IPS-20b (cell line): ENCODE measurements around the gene CRYBG3.
"Not testable (repeated sequence)": the region's sequence is repeated elsewhere in the genome, so short reads cannot be mapped to it uniquely, and the experiment has no call there.

Experiments used
- H3K27ac ChIP-seq: one replicate; pipeline ENCODE4 v1.5.1; 2013; ENCODE audit warnings: low read length
- H3K27me3 ChIP-seq: 2 replicates; pipeline ENCODE4 v1.6.1; 2013; ENCODE audit warnings: mild to moderate bottlenecking, low read length, inconsistent platforms; ENCODE audit not compliant: insufficient read depth
- H3K36me3 ChIP-seq: 2 replicates; pipeline ENCODE4 v1.6.1; 2013; ENCODE audit warnings: low read depth, mild to moderate bottlenecking, inconsistent platforms, low read length, moderate library complexity; ENCODE audit not compliant: insufficient read depth
- H3K4me1 ChIP-seq: 2 replicates; pipeline ENCODE4 v1.6.1; 2013; ENCODE audit warnings: mild to moderate bottlenecking, control low read depth, inconsistent platforms, low read length, moderate library complexity; ENCODE audit not compliant: insufficient read depth
- H3K4me3 ChIP-seq: 2 replicates; pipeline ENCODE4 v1.5.1; 2013; ENCODE audit warnings: mild to moderate bottlenecking, low read length, inconsistent platforms
- H3K9ac ChIP-seq: 2 replicates; pipeline ENCODE4 v1.6.1; 2013; ENCODE audit warnings: low read depth, mild to moderate bottlenecking, inconsistent platforms, low read length, moderate library complexity
- H3K9me3 ChIP-seq: 2 replicates; pipeline ENCODE4 v1.6.1; 2013; ENCODE audit warnings: mild to moderate bottlenecking, low read depth, low read length, inconsistent platforms; ENCODE audit not compliant: insufficient read depth

The CRYBG3 gene

DNA sequence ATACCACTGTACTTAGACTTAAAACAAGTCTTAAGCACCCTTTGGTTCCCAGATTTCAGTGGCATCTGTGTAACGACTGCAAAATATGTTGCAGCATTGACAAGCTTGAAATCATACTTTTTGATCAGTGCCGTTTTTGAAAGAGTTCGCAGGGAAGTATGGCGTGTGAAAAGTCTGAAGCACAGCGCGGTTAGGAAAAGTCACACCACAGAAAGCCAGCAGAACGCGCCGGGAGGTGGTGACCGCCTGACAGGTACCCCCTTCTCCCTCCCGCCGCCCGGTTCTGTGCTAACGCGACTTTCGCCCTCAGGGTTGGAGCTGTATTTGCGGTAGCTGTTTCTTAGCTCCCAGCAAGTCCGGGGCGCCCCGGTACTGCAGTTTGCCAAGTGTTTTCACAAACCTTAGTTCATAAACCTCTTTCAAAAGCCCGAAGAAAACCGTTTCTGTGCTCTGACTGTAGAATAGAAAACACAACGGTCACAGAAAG lies 481 bp upstream of the CRYBG3 start:
- Histone ChIP-seq H3K36me3 (no peaks in the 10 kb centered on the region), H3K4me3 (peak overlapping the region; percentile 89), H3K27ac (no peak overlapping the region), H3K9ac (peak overlapping the region; percentile 69; the same call in 1 of the 2 replicates), H3K9me3 (no peaks in the 10 kb centered on the region), H3K4me1 (peaks cover 3% of the 10 kb centered on the region; the same call in 1 of the 2 replicates), H3K27me3 (peaks cover 36% of the 10 kb centered on the region)

GRCh38 chr3:97822359-97822775 lies 556 bp downstream of the CRYBG3 start:
- Histone ChIP-seq H3K36me3 (no peaks in the 10 kb centered on the region), H3K4me3 (peak overlapping the region; percentile 89), H3K27ac (no peak overlapping the region), H3K9me3 (no peaks in the 10 kb centered on the region), H3K27me3 (peaks cover 36% of the 10 kb centered on the region), H3K9ac (peak overlapping the region; percentile 66), H3K4me1 (peaks cover 3% of the 10 kb centered on the region; the same call in 1 of the 2 replicates)

GRCh38 chr3:97823046-97824004 lies 1.5 kb downstream of the CRYBG3 start:
- H3K36me3 ChIP-seq, result no peaks in the 10 kb centered on the region
- H3K9ac ChIP-seq, result peak overlapping the region; percentile 66; the same call in 1 of the 2 replicates
- no peak overlapping the region for H3K27ac ChIP-seq
- H3K4me3 ChIP-seq, result peak overlapping the region; percentile 89
- H3K9me3 ChIP-seq, result no peaks in the 10 kb centered on the region
- peaks cover 3% of the 10 kb centered on the region; the same call in 1 of the 2 replicates for H3K4me1 ChIP-seq
- peaks cover 36% of the 10 kb centered on the region for H3K27me3 ChIP-seq

DNA sequence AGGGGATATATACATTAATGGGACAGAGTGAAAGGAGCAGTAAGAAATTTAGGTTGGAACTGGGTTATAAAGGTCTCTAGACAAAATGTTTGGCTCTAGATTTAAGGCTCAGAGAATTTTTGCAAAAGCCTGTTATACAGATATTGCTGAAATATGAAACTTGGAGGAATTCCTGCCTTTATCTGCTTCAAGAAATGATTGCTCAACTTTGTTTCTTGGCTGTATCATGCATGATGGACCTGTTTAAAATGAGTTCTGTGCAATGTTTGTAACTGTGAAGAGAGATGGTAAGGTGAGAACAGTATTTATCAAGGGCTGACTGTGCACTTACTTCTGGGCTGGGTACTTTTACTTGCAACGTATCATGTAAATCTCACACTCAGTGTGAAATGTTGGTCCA lies 3.3 kb downstream of the CRYBG3 start:
- Histone ChIP-seq H3K4me1 (peaks cover 3% of the 10 kb centered on the region; the same call in 1 of the 2 replicates), H3K9me3 (no peaks in the 10 kb centered on the region), H3K4me3 (no peak overlapping the region), H3K27ac (no peak overlapping the region), H3K36me3 (no peaks in the 10 kb centered on the region), H3K27me3 (peaks cover 32% of the 10 kb centered on the region), H3K9ac (no peak overlapping the region)

GRCh38 chr3:97827741-97828471 lies 6.1 kb downstream of the CRYBG3 start:
- H3K9me3 ChIP-seq, result no peaks in the 10 kb centered on the region
- no peak overlapping the region for H3K9ac ChIP-seq
- H3K27ac ChIP-seq, result no peak overlapping the region
- H3K4me3 ChIP-seq, result no peak overlapping the region
- no peaks in the 10 kb centered on the region for H3K36me3 ChIP-seq
- H3K27me3 ChIP-seq, result peaks cover 12% of the 10 kb centered on the region
- H3K4me1 ChIP-seq, result no peaks in the 10 kb centered on the region

- Histone ChIP-seq H3K27me3 (no peaks in the 10 kb centered on the region), H3K9me3 (no peaks in the 10 kb centered on the region), H3K27ac (no peak overlapping the region), H3K4me3 (no peak overlapping the region), H3K4me1 (no peaks in the 10 kb centered on the region), H3K36me3 (no peaks in the 10 kb centered on the region), H3K9ac (no peak overlapping the region)
Observed at GRCh38 chr3:97829198-97829597, 7.4 kb downstream of the CRYBG3 start.

GRCh38 chr3:97830638-97831037 lies 8.8 kb downstream of the CRYBG3 start:
- Histone ChIP-seq H3K4me3 (no peak overlapping the region), H3K27me3 (no peaks in the 10 kb centered on the region), H3K9me3 (no peaks in the 10 kb centered on the region), H3K4me1 (no peaks in the 10 kb centered on the region), H3K36me3 (no peaks in the 10 kb centered on the region), H3K9ac (no peak overlapping the region), H3K27ac (no peak overlapping the region)

GRCh38 chr3:97831140-97831539 lies 9.3 kb downstream of the CRYBG3 start:
- H3K27ac ChIP-seq, result no peak overlapping the region
- no peak overlapping the region for H3K4me3 ChIP-seq

DNA sequence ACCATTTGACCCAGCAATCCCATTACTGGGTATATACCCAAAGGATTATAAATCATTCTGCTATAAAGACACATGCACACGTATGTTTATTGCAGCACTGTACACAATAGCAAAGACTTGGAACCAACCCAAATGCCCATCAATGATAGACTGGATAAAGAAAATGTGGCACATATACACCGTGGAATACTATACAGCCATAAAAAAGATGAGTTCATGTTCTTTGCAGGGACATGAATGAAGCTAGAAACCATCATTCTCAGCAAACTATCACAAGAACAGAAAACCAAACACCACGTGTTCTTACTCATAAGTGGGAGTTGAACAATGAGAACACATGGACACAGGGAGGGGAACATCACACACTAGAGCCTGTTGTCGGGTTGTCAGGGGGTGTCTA lies 11.4 kb downstream of the CRYBG3 start:
- not testable (repeated sequence) for H3K4me3 ChIP-seq, H3K9me3 ChIP-seq, H3K36me3 ChIP-seq, H3K27me3 ChIP-seq, H3K4me1 ChIP-seq, H3K9ac ChIP-seq, H3K27ac ChIP-seq

More at GRCh38 chr3:97831140-97831539, 9.3 kb downstream of the CRYBG3 start:
- Histone ChIP-seq H3K27me3 (no peaks in the 10 kb centered on the region), H3K4me1 (no peaks in the 10 kb centered on the region), H3K9me3 (no peaks in the 10 kb centered on the region), H3K36me3 (no peaks in the 10 kb centered on the region), H3K9ac (no peak overlapping the region)

DNA sequence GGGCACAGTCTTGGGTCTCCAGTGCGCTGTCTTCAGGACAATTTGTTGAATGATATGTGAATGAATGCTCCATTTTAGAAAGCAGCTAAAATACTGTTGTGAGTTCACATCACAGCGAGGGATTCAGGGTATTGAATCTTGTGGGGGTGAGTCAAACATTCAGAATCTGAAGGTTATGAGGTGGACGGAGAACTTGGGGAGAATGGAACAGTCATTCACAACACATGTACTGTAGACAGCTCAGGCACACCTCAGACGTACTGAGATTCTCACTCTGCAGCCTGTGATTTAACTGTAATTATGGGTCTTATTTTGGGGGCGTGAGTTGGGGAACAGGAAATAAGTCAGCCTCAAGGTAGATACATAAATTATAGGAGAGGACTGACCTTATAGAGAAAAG lies 13.9 kb downstream of the CRYBG3 start:
- no peak overlapping the region for H3K27ac ChIP-seq
- no peaks in the 10 kb centered on the region for H3K4me1 ChIP-seq
- no peak overlapping the region for H3K9ac ChIP-seq
- H3K9me3 ChIP-seq, result no peaks in the 10 kb centered on the region
- H3K27me3 ChIP-seq, result no peaks in the 10 kb centered on the region
- H3K4me3 ChIP-seq, result no peak overlapping the region
- no peaks in the 10 kb centered on the region for H3K36me3 ChIP-seq

DNA sequence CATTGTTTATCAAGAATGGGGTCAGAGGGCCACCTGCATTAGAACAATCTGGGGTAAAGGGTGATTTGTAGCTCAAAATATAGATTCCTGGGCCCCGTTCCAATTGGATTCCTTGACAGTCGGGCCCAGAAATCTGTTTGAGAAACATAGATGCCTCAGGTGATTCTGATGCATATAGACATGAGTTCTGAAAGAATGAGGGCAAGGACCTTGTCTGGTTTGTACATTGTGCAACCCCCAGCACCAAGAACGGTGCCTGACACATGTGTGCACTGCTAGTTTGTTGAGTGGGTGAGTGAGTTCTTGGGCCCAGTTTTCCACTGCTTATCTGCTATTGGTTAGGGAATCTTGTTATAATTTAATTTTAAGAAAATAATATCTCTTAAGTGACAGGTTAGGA lies 16.6 kb downstream of the CRYBG3 start:
- Histone ChIP-seq H3K4me1 (no peaks in the 10 kb centered on the region), H3K9ac (no peak overlapping the region), H3K27me3 (no peaks in the 10 kb centered on the region), H3K9me3 (no peaks in the 10 kb centered on the region), H3K27ac (no peak overlapping the region), H3K4me3 (no peak overlapping the region), H3K36me3 (no peaks in the 10 kb centered on the region)
